DOHH2 (cell line): Measurements from ENCODE around the gene CSAD.

Experiments
- EZH2phosphoT487 ChIP-seq: fragments of 200-600 bp; sonication (generic); IDR thresholded peaks from 2 replicates; pipeline ENCODE4 v1.6.1; 2017; ENCODE audit warnings: borderline replicate concordance, mild to moderate bottlenecking, antibody characterized with exemption, low read length, moderate library complexity, mixed read lengths
- TF ChIP-seq, protein P1 (sequence below): fragments of 200-600 bp; sonication (generic); IDR thresholded peaks from one replicate; pipeline ENCODE4 v1.5.1; 2014; ENCODE audit warnings: antibody characterized with exemption, mild to moderate bottlenecking, low read depth, low read length; ENCODE audit not compliant: poor library complexity, severe bottlenecking

DNA sequence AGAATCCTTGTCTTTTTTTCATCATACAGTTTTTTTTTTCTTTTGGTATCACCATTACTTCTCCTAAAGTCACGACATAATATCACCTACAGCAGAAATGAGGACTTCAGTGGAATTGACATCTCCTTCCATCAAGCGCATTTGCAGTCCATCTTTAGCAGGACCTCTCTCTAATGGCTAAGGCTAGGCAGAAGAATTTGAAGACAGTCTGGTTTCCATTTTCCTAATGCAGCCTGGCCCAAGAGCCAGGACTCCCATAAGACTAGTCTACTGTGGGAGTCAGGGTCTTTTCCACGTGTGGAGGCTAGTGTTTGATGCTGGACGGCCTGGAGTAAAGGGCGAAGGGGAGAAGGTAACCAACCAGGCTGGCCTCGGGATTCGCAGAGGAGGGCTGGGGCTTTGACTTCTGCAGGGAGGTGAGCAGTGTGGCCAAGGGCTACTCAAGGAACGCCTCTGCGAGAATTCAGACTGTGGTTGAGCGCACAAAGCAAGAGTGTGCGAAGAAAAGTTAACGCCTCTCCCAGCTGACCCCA, 972 bp downstream of the CSAD start:
- TF ChIP-seq, protein P1, sequence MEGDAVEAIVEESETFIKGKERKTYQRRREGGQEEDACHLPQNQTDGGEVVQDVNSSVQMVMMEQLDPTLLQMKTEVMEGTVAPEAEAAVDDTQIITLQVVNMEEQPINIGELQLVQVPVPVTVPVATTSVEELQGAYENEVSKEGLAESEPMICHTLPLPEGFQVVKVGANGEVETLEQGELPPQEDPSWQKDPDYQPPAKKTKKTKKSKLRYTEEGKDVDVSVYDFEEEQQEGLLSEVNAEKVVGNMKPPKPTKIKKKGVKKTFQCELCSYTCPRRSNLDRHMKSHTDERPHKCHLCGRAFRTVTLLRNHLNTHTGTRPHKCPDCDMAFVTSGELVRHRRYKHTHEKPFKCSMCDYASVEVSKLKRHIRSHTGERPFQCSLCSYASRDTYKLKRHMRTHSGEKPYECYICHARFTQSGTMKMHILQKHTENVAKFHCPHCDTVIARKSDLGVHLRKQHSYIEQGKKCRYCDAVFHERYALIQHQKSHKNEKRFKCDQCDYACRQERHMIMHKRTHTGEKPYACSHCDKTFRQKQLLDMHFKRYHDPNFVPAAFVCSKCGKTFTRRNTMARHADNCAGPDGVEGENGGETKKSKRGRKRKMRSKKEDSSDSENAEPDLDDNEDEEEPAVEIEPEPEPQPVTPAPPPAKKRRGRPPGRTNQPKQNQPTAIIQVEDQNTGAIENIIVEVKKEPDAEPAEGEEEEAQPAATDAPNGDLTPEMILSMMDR: no peak
- no peak for TF ChIP-seq EZH2phosphoT487
